ENCODE data around the gene KCNK15. TPM values are rescaled to one million over a fixed set of nuclear protein-coding genes. Genes with fewer than 3 reads are reported as not detected.
A peak's percentile ranks its signal among the peaks of the same experiment; 100 is the strongest.

Gene KCNK15
- total and polyA plus RNA-seq, 9 of the 15 experiments (the other 6 are each of a cell fraction or from before 2014, with no cell fraction given) = 0.03 to 0.30 (median 0.17) TPM; not detected in 5

DNA sequence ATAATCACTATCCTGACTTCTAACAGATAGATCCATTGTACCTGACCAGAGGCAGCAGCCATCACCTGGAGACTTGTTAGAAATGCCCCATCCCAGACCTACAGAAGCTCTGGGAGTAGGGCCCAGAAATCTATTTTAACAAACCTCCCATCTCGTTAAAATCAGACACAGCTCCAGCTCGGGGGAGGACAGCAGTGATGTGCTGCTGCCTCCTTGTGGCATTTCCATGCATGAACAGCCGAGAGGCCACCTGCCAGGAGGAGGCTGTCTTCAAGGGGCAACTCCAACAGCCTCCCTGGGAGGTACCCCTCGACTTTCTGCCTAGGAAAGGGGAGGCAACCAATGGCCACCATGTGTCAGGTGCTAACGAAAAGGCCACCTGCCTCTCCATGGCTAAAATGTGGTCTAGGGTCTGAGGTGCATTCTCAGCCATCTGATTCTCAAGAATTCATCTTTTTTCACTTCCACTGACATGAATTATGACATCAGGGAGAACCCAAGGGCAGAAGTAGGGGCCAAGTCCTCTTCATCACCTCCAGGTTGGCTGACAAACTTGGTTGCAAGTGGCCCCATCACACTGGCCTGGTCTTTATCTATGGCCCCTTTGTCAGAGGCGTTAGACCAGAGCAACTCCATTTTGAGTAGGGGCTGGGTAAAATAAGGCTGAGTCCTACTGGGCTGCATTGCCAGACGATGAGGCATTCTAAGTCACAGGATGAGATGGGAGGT lies 12.2 kb upstream of the KCNK15 start (continued):
- TF ChIP-seq REST (IDR thresholded peaks at IDR 0.05; ENCODE audit: borderline replicate concordance) (peak; percentile 79), REST (CRISPR knock-in tag; IDR thresholded peaks at IDR 0.05; ENCODE audit: low read depth) (no peak), EWSR1 (IDR thresholded peaks at IDR 0.05; ENCODE audit: borderline replicate concordance, low read depth, partially characterized antibody) (no peak), PTTG1 (tag; IDR thresholded peaks at IDR 0.05; ENCODE audit: low read depth) (0 out of 2 replicates have a peak, but pooled peaks have one; percentile 29), ZNF695 (CRISPR knock-in tag; IDR thresholded peaks at IDR 0.05) (no peak), KLF16 (IDR thresholded peaks at IDR 0.05) (0 out of 2 replicates have a peak, but pooled peaks have one; percentile 33), ATF6 (CRISPR knock-in tag; IDR thresholded peaks at IDR 0.05) (no peak), NR4A1 (CRISPR knock-in tag; IDR thresholded peaks at IDR 0.05) (no peak), NR4A1 (tag; IDR thresholded peaks at IDR 0.05) (peak; percentile 64), PHTF2 (CRISPR knock-in tag; IDR thresholded peaks at IDR 0.05) (no peak), RAD21 (CRISPR knock-in tag; conservative IDR thresholded peaks at IDR 0.05 in 1 of 2, IDR thresholded peaks at IDR 0.05 in 1 of 2) (peak; percentile 86 to 88), SMC3 (conservative IDR thresholded peaks at IDR 0.05; ENCODE audit: insufficient read depth, low read depth, low read length) (peak; percentile 81)
- TF ChIP-seq, protein P1, sequence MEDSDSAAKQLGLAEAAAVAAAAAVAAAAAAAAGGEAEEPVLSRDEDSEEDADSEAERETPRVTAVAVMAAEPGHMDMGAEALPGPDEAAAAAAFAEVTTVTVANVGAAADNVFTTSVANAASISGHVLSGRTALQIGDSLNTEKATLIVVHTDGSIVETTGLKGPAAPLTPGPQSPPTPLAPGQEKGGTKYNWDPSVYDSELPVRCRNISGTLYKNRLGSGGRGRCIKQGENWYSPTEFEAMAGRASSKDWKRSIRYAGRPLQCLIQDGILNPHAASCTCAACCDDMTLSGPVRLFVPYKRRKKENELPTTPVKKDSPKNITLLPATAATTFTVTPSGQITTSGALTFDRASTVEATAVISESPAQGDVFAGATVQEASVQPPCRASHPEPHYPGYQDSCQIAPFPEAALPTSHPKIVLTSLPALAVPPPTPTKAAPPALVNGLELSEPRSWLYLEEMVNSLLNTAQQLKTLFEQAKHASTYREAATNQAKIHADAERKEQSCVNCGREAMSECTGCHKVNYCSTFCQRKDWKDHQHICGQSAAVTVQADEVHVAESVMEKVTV (CRISPR knock-in tag; IDR thresholded peaks at IDR 0.05) = peak; percentile 86
